Stimulated activated effector memory CD8-positive, alpha-beta T cell treated with anti-CD3 and anti-CD28 coated beads, Interleukin-12 subunit alpha, Interleukin-12 subunit beta, amount 100 ng/mL, for 72 hours (primary cell): ENCODE data around the gene IL3.

ENCODE experiments used
- ATAC-seq: fragments of 150-1000 bp; cut with Tn5 transposase; 2 replicates; pipeline ENCODE4 v1.10.0; 2021
- DNase-seq, 2 donors: peaks; one replicate each; pipeline ENCODE4 v3.0.0; 2021 to 2022; ENCODE audit warnings: low spot score in 2 of 2
- H3K27ac Mint-ChIP-seq: one replicate; pipeline ENCODE4 v1.8.0; 2022; ENCODE audit warnings: mild to moderate bottlenecking, mixed read lengths
- H3K36me3 Mint-ChIP-seq: one replicate; pipeline ENCODE4 v1.8.0; 2022; ENCODE audit warnings: mild to moderate bottlenecking, mixed read lengths
- H3K4me1 Mint-ChIP-seq: one replicate; pipeline ENCODE4 v1.8.0; 2022; ENCODE audit warnings: mixed read lengths
- H3K4me3 Mint-ChIP-seq: one replicate; pipeline ENCODE4 v1.8.0; 2022; ENCODE audit warnings: mild to moderate bottlenecking, mixed read lengths
- H3K9me3 Mint-ChIP-seq: one replicate; pipeline ENCODE4 v1.8.0; 2022; ENCODE audit warnings: mixed read lengths

The IL3 gene

GRCh38 chr5:132021654-132022053 is 38.8 kb upstream of the IL3 start:
- Mint-ChIP-seq H3K36me3 (peaks cover 10% of the 10 kb centered on the region), H3K9me3 (no peaks in the 10 kb centered on the region), H3K27ac (no peak overlapping the region), H3K4me3 (no peak overlapping the region), H3K4me1 (peaks cover 41% of the 10 kb centered on the region)
- ATAC-seq: no peak
- DNase-seq: no peak

GRCh38 chr5:132022737-132023136 is 37.7 kb upstream of the IL3 start:
- Mint-ChIP-seq H3K9me3 (no peaks in the 10 kb centered on the region), H3K36me3 (peaks cover 10% of the 10 kb centered on the region), H3K4me1 (peaks cover 30% of the 10 kb centered on the region), H3K27ac (no peak overlapping the region), H3K4me3 (no peak overlapping the region)
- peak in 1 of 2 donors; percentile 50 for DNase-seq
- no peak for ATAC-seq

- DNase-seq (peak in 1 of 2 donors; percentile 47), ATAC-seq (no peak)
- H3K36me3 Mint-ChIP-seq: peaks cover 6% of the 10 kb centered on the region
- H3K9me3 Mint-ChIP-seq: no peaks in the 10 kb centered on the region
- peaks cover 25% of the 10 kb centered on the region for H3K4me1 Mint-ChIP-seq
- no peak overlapping the region for H3K4me3 Mint-ChIP-seq
- H3K27ac Mint-ChIP-seq: no peak overlapping the region
Measured at GRCh38 chr5:132023258-132024116, 37.0 kb upstream of the IL3 start.

GRCh38 chr5:132024117-132024435 is 36.4 kb upstream of the IL3 start:
- Mint-ChIP-seq H3K27ac (no peak overlapping the region), H3K4me1 (peaks cover 22% of the 10 kb centered on the region), H3K36me3 (peaks cover 6% of the 10 kb centered on the region), H3K4me3 (no peak overlapping the region), H3K9me3 (no peaks in the 10 kb centered on the region)
- no peak for ATAC-seq
- no peak for DNase-seq

GRCh38 chr5:132024789-132025402 is 35.6 kb upstream of the IL3 start:
- ATAC-seq: no peak
- peaks cover 21% of the 10 kb centered on the region for H3K4me1 Mint-ChIP-seq
- no peak overlapping the region for H3K4me3 Mint-ChIP-seq
- no peak overlapping the region for H3K27ac Mint-ChIP-seq
- no peak for DNase-seq
- peaks cover 5% of the 10 kb centered on the region for H3K36me3 Mint-ChIP-seq
- no peaks in the 10 kb centered on the region for H3K9me3 Mint-ChIP-seq

- Mint-ChIP-seq H3K9me3 (no peaks in the 10 kb centered on the region), H3K27ac (no peak overlapping the region), H3K36me3 (no peaks in the 10 kb centered on the region), H3K4me1 (peaks cover 18% of the 10 kb centered on the region), H3K4me3 (no peak overlapping the region)
- DNase-seq: no peak
- ATAC-seq: no peak
Measured at GRCh38 chr5:132025403-132025971, 35.0 kb upstream of the IL3 start.

- Mint-ChIP-seq H3K27ac (peak overlapping the region; percentile 79), H3K4me1 (peaks cover 9% of the 10 kb centered on the region), H3K9me3 (no peaks in the 10 kb centered on the region), H3K4me3 (peak overlapping the region; percentile 43), H3K36me3 (no peaks in the 10 kb centered on the region)
- DNase-seq (peak in 1 of 2 donors; percentile 65), ATAC-seq (peak; percentile 91)
Measured at GRCh38 chr5:132026516-132027008, 33.9 kb upstream of the IL3 start.

GRCh38 chr5:132027027-132027426 is 33.4 kb upstream of the IL3 start:
- Mint-ChIP-seq H3K36me3 (no peaks in the 10 kb centered on the region), H3K4me3 (peak overlapping the region; percentile 43)

GRCh38 chr5:132029609-132030330 is 30.7 kb upstream of the IL3 start:
- H3K36me3 Mint-ChIP-seq: no peaks in the 10 kb centered on the region
- ATAC-seq (no peak), DNase-seq (no peak)
- H3K9me3 Mint-ChIP-seq: peaks cover 10% of the 10 kb centered on the region
- H3K27ac Mint-ChIP-seq: peak overlapping the region; percentile 4
- H3K4me3 Mint-ChIP-seq: no peak overlapping the region
- peaks cover 9% of the 10 kb centered on the region for H3K4me1 Mint-ChIP-seq

More at GRCh38 chr5:132027027-132027426, 33.4 kb upstream of the IL3 start:
- ATAC-seq: peak; percentile 41
- Mint-ChIP-seq H3K4me1 (peaks cover 9% of the 10 kb centered on the region), H3K27ac (peak overlapping the region; percentile 79), H3K9me3 (no peaks in the 10 kb centered on the region)
- DNase-seq: peak in 1 of 2 donors; percentile 57

GRCh38 chr5:132030610-132031009 is 29.8 kb upstream of the IL3 start:
- H3K36me3 Mint-ChIP-seq: no peaks in the 10 kb centered on the region
- peak overlapping the region; percentile 4 for H3K27ac Mint-ChIP-seq
- peaks cover 9% of the 10 kb centered on the region for H3K4me1 Mint-ChIP-seq
- DNase-seq (no peak), ATAC-seq (no peak)
- H3K4me3 Mint-ChIP-seq: no peak overlapping the region
- H3K9me3 Mint-ChIP-seq: peaks cover 10% of the 10 kb centered on the region

GRCh38 chr5:132032196-132032595 is 28.3 kb upstream of the IL3 start:
- H3K9me3 Mint-ChIP-seq: peaks cover 10% of the 10 kb centered on the region
- H3K4me1 Mint-ChIP-seq: peaks cover 12% of the 10 kb centered on the region
- H3K27ac Mint-ChIP-seq: no peak overlapping the region
- DNase-seq: no peak
- no peak overlapping the region for H3K4me3 Mint-ChIP-seq
- H3K36me3 Mint-ChIP-seq: no peaks in the 10 kb centered on the region
- ATAC-seq: no peak

GRCh38 chr5:132033122-132033521 is 27.3 kb upstream of the IL3 start:
- no peak for ATAC-seq
- peaks cover 13% of the 10 kb centered on the region for H3K9me3 Mint-ChIP-seq
- H3K4me1 Mint-ChIP-seq: peaks cover 20% of the 10 kb centered on the region
- no peaks in the 10 kb centered on the region for H3K36me3 Mint-ChIP-seq
- DNase-seq: no peak
- no peak overlapping the region for H3K4me3 Mint-ChIP-seq
- H3K27ac Mint-ChIP-seq: no peak overlapping the region

GRCh38 chr5:132037353-132037752 is 23.1 kb upstream of the IL3 start:
- H3K4me3 Mint-ChIP-seq: no peak overlapping the region
- ATAC-seq: no peak

GRCh38 chr5:132044207-132044606 is 16.2 kb upstream of the IL3 start:
- H3K4me1 Mint-ChIP-seq: no peaks in the 10 kb centered on the region
- no peak overlapping the region for H3K4me3 Mint-ChIP-seq
- ATAC-seq: no peak
- H3K36me3 Mint-ChIP-seq: no peaks in the 10 kb centered on the region
- H3K27ac Mint-ChIP-seq: no peak overlapping the region
- DNase-seq: no peak
- H3K9me3 Mint-ChIP-seq: no peaks in the 10 kb centered on the region

More at GRCh38 chr5:132037353-132037752, 23.1 kb upstream of the IL3 start:
- Mint-ChIP-seq H3K4me1 (peaks cover 11% of the 10 kb centered on the region), H3K9me3 (peaks cover 13% of the 10 kb centered on the region), H3K36me3 (no peaks in the 10 kb centered on the region), H3K27ac (no peak overlapping the region)
- no peak for DNase-seq

- DNase-seq (peak in 1 of 2 donors; percentile 41), ATAC-seq (no peak)
- Mint-ChIP-seq H3K9me3 (no peaks in the 10 kb centered on the region), H3K4me3 (no peak overlapping the region), H3K4me1 (no peaks in the 10 kb centered on the region), H3K36me3 (no peaks in the 10 kb centered on the region), H3K27ac (no peak overlapping the region)
Measured at GRCh38 chr5:132046880-132047299, 13.6 kb upstream of the IL3 start.
